Neutrophil (primary cell): ENCODE results near the gene NUAK1.

ENCODE experiments used
- H3K27ac ChIP-seq: fragments of 200-600 bp; sonication (generic); 2 replicates; pipeline ENCODE4 v1.5.1; 2016; ENCODE audit warnings: mild to moderate bottlenecking, moderate library complexity
- H3K27me3 ChIP-seq: fragments of 200-600 bp; sonication (generic); 2 replicates; pipeline ENCODE4 v1.6.0; 2016; ENCODE audit warnings: mild to moderate bottlenecking
- H3K36me3 ChIP-seq: fragments of 200-600 bp; sonication (generic); 2 replicates; pipeline ENCODE4 v1.5.1; 2017
- H3K4me1 ChIP-seq, 2 experiments: fragments of 200-600 bp in 1 of 2; sonication (generic) in 1 of 2; 1 replicate in 1 of 2; 2 replicates in 1 of 2; pipeline versions ENCODE4 v1.5.1 to v1.6.1; 2013 to 2016; ENCODE audit warnings: low read depth in 1 of 2, low read length in 1 of 2, mild to moderate bottlenecking in 1 of 2, moderate library complexity in 1 of 2; ENCODE audit not compliant: control insufficient read depth in 1 of 2, insufficient read depth in 1 of 2
- H3K4me3 ChIP-seq, 2 experiments: fragments of 200-600 bp in 1 of 2; sonication (generic) in 1 of 2; 1 replicate in 1 of 2; 2 replicates in 1 of 2; pipeline ENCODE4 v1.5.1; 2013 to 2016; ENCODE audit warnings: low read depth in 1 of 2, low read length in 1 of 2, mild to moderate bottlenecking in 1 of 2, moderate library complexity in 1 of 2
- H3K9me3 ChIP-seq: fragments of 200-600 bp; sonication (generic); 2 replicates; pipeline ENCODE4 v1.5.1; 2016
- CTCF ChIP-seq: fragments of 200-600 bp; sonication (generic); IDR thresholded peaks from 2 replicates; pipeline ENCODE4 v1.5.1; 2016; ENCODE audit warnings: antibody characterized with exemption

Gene NUAK1

GRCh38 chr12:106110626-106111300 is 28.0 kb downstream of the NUAK1 start:
- Histone ChIP-seq H3K27ac (no peak overlapping the region), H3K4me1 (no peaks in the 10 kb centered on the region), H3K27me3 (peaks cover 43% of the 10 kb centered on the region), H3K9me3 (no peaks in the 10 kb centered on the region), H3K4me3 (no peak overlapping the region), H3K36me3 (no peaks in the 10 kb centered on the region)
- TF ChIP-seq CTCF = no peak

GRCh38 chr12:106109168-106109910 is 29.4 kb downstream of the NUAK1 start:
- H3K9me3 ChIP-seq = no peaks in the 10 kb centered on the region
- no peak for TF ChIP-seq CTCF
- no peaks in the 10 kb centered on the region for H3K36me3 ChIP-seq
- no peak overlapping the region for H3K27ac ChIP-seq
- no peak overlapping the region for H3K4me3 ChIP-seq
- H3K4me1 ChIP-seq = no peaks in the 10 kb centered on the region
- peaks cover 44% of the 10 kb centered on the region for H3K27me3 ChIP-seq

DNA sequence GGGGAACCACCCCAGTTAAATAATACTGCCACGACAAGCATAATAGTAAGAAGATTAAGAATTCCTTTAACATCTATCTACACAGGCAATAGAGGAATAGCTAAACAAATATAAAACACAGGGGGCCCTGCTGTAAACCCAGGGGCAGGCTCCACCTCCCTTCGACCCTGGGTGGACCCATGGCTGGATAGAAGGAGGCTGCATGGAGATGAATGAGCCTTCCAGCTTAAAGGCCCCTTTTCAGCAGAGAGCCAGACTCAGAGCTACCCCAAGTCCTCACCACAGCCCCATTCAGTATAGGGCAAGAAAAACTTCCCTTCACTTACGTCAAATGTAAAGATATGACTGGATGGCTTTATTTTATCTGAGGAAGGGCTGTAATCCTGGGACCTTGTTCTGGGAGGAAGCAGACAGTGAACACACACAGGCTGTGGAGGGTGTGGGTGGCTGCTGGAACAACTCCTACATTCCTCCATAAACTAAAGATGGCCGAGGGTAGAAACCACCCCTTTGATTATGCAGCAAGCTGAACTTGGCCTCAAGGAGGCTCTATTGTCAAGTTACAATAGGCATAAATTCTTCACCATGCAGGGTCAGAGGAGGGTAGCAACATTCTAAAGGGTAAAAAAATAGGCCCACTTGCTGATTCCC is 30.4 kb downstream of the NUAK1 start:
- Histone ChIP-seq H3K9me3 (no peaks in the 10 kb centered on the region), H3K4me3 (no peak overlapping the region), H3K4me1 (no peaks in the 10 kb centered on the region), H3K27me3 (peaks cover 49% of the 10 kb centered on the region), H3K27ac (no peak overlapping the region), H3K36me3 (no peaks in the 10 kb centered on the region)
- no peak for TF ChIP-seq CTCF

DNA sequence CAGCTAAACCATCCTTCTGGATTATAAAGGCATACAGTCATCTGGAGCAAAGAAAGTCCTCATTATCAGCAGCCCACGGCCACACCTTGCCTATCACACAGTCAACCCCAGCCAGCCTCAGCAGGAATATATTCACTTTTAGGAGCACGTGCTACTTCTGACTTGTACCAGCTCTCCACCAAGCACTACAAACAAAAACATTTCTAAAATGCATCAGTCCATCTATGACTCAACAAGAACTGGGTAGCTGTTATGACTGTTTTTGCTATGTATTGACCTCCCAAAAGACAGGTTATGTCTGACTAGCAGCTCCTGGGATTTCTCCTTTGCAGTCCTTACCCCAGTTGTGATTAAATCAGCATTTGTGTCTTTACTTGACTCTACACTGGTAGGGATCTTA is 31.2 kb downstream of the NUAK1 start:
- no peak for TF ChIP-seq CTCF
- Histone ChIP-seq H3K4me3 (no peak overlapping the region), H3K27ac (no peak overlapping the region), H3K9me3 (no peaks in the 10 kb centered on the region), H3K4me1 (no peaks in the 10 kb centered on the region), H3K36me3 (no peaks in the 10 kb centered on the region), H3K27me3 (peaks cover 54% of the 10 kb centered on the region)

DNA sequence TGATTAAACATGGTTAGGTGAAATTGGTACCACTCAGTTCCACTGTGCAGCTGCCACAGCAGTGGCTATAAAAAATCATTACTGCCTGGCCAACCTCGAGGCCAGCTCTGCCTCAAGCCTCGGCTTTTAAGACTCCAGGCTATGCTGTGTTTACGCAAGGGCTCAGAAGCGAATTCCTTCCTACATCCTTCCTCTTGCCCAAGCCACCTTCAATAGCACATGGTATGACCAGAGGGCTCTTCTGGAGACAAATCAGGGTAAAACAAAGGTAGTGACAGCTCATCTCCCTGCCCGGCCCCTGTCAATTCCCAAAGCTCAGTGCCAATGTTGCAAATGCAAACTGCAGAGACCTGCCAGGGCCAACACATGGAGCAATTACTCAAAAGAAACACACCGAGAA is 31.9 kb downstream of the NUAK1 start:
- no peak overlapping the region for H3K4me3 ChIP-seq
- no peaks in the 10 kb centered on the region for H3K4me1 ChIP-seq

More for the DNA sequence above, 31.9 kb downstream of the NUAK1 start:
- Histone ChIP-seq H3K27me3 (peaks cover 54% of the 10 kb centered on the region), H3K36me3 (no peaks in the 10 kb centered on the region), H3K27ac (no peak overlapping the region), H3K9me3 (no peaks in the 10 kb centered on the region)
- no peak for TF ChIP-seq CTCF
